GM21381 (cell line): ENCODE measurements around the gene PSMD14.

ENCODE experiments used
- ATAC-seq: cut with Tn5 transposase; IDR thresholded peaks from one replicate; pipeline ENCODE4 v1.9.1; 2021; ENCODE audit warnings: mild to moderate bottlenecking, moderate library complexity; ENCODE audit not compliant: unreplicated experiment

PSMD14 gene

GRCh38 chr2:161418275-161418714, 110.1 kb downstream of the PSMD14 start:
- no peak for ATAC-seq

GRCh38 chr2:161418715-161419637, 110.8 kb downstream of the PSMD14 start:
- no peak for ATAC-seq

DNA sequence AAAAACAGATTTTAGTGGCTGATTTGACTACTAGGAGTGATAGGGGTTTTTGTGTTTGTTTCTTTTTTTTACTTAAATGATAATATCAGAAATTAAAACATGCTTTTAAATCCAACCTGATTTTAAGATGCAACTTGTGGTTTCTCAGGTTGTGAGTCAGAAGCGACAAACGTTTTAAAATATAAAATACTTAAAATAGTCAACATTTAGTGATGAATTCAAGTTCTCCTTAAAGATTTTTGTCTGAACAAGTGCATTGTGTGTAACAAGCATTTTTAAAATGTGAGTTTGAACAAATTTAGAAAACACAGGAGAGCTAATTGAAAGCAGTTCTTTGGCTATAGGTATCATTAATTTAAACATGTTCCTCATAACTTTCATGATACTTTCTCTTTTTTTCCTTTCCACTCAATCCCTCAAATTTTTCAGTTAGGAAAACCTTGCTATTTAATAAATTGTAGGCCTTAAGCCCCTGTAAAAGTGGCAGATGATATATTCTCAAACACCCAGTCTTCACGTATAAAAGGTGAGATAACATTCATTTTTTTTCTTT, 111.5 kb downstream of the PSMD14 start:
- ATAC-seq: no peak

DNA sequence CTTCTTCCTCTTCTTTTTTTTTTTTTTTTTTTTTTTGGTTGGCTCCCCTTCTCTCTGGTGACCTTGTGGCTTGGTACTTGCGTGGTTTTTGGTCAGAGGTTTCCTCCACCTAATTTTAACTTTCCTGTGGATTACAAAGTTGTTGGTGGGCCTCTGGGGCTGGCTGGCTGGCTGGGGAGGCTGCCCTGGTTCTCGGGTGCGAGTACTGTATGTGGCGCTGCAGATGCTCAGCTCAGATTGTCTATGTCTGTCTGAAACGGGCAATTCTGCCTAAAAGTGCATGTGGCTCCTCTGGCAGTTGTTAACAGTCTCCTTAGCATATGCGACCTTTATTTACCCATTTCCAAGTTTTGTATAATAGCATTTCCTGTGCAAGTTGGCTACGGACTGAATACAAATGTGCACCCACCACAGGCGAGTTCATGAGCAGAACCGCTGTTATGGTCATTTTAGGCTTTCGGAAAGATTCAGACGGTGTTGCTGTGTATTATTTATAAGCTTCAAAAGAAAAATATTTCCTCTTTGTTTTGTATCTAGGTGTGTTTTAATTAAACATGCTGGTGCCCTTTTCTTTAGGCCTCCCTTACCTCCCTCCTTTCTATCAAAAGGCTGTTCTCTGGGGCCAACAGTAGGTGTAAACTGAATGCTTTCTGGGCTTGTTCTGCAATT, 112.3 kb downstream of the PSMD14 start:
- ATAC-seq: no peak

- no peak for ATAC-seq
Observed at GRCh38 chr2:161421686-161422085, 113.5 kb downstream of the PSMD14 start.

DNA sequence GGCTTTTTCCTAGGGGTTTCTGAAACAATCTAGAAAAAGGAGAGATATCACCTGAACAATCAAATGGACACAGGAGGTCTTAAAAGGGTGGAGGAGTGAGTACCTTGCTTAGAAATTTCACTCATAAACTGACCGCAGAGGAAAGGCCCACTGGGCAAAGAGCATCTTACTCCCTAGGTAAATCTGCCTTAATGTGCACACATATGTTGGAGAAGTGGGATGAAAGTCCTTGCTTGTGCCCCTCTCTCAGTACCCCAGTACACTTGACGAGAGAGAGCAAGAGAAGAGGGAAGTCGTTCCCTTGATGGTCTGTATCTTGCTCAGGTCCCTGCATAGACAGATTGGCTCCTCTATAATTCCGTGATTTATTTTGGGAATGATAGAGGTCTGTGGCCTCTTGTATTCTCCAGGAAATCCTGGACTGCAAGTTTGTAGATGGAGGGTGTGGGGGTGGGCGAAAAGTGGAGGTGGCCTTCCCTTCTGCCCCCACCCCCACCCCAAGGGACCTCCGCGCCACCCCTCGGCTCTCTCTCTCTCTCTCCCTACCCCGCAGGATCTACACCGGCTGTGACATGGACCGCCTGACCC, 114.7 kb downstream of the PSMD14 start:
- no peak for ATAC-seq

GRCh38 chr2:161423421-161424393, 115.5 kb downstream of the PSMD14 start:
- peak; percentile 34 for ATAC-seq

GRCh38 chr2:161424394-161424769, 116.2 kb downstream of the PSMD14 start:
- no peak for ATAC-seq

- no peak for ATAC-seq
Observed at GRCh38 chr2:161424891-161425727, 116.9 kb downstream of the PSMD14 start.

DNA sequence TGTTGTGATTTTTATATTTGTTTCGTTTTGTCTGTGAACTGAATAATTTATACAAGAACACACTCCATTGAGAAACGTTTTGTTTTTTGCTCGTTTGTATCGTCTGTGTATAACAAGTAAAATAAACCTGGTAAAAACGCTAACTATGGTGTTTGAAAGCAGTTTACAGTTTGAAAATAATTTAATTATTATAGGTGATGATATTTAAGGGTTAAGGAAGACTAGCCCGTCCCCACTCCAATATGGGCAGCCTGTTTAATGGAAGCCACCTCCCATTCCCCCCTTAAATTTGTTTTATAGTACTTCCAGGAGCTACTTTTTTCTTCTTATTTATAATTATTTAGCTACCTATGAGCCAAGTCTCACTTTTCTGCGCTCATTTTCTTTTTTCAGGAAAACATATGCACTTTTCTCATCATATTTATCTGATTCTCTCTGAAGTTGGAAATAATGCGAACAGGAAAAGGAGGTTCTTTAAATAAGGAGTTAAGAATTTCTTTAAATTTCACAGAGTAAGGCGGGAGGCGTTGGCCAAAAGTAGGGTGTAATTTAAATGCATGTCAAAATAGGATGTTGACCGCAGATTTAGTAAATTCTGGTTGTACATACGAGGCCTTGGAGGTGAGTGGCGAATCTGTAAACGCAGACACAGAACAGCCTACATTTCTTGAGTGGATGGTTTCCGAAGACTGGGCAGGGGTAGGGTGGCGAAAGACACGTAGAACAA, 117.7 kb downstream of the PSMD14 start:
- no peak for ATAC-seq

DNA sequence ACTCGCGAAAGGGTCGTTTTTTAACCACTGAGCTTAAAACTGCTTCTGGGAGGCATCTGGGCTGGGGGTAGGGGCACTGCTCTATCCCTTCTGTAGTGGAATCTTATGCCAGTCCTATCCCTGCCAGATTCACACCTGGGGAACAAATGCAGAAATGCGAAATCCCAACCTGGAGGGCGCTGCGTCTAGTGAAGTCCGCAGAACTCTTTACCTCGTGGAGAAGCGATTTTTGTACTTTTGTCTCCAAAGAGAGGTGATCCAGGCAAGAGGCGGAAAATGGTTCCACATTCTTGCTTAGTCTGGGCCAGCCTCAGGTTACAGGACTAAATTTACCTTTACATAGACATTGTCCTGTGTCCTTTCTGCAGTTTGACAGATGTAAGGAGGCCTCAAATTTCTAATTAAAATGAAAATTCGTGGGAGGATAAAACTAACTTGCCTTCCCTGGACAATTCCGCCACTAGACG, 118.3 kb downstream of the PSMD14 start:
- no peak for ATAC-seq

DNA sequence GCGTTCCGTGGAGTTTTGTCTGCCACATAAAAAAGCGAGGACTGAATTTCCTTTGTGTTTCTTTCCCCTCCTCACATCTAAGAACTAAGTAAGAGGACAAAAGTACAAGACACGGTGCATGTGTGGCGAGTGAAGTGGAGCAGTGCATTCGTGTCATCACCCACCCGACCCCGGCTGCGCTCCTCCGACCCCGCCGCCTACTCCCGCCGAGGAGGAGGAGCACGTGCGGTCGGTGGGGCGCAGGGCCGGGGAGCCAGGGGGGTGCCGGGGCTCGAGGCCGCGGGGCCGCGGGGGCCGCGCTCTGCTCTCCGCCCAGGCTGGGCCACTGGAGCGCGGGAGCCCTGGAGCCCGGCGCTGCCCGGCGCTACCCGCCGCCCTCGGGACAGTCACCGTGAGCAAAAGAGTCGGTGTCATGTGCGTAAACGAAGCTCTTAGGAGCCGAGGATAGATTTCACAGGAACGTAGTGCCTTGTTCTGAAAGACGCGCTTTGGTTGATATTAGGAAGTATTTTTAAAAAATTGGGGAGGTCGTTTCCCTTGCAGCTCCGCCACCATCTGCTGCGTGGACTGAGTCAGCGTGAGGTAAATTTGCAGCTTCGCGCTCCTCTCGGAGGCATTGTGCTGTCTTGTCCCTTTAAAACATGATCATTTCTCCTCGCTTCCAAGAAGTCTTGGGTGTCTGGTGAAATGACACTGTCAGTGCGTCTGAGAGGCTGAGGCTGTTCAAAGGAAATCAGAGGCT, 118.9 kb downstream of the PSMD14 start:
- ATAC-seq: no peak

DNA sequence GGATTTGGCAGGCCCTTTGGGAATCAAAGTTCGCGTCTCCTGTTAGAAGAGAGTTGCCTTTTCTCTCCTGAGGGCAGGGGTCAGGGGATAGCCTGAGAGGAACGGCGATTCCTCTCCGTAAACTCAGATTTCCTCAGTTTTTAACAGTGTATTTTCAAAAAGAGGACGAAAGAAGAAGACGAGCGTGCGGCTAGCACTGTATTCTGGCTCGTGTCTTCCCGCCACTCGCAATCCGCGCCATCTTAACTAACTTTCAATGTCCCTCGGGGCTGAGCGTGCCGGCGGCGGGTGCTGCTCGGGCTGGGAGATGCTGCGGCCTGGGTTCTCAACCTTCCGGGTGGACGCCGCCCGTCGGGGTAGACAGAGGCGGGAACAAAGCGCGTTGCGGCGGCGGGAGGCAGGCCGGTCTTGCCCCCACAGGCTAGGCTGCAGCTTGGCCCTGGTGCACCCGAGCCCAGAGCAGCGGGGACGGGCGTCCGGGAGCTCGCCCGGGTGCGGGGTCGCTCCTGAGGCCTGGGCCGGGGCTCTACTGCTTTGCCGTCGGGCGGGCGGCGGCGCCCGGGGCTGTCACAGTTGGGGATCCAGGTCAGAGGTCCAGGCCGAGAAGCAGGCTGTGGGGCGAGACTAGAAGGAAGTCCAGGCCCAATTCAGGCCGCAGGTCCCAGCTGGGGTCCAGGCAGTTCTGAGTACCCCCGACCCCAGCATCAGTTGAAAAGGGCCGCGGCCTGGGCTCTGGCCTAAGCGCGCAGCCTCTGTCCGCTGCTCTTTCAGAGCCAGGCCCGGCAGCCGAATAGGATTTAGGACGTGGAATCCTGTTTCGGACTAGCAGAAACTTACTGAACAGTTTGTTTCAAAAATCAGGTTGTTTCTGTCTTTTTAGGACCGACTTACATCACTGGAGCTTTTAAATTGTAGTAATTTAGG, 119.7 kb downstream of the PSMD14 start:
- no peak for ATAC-seq

DNA sequence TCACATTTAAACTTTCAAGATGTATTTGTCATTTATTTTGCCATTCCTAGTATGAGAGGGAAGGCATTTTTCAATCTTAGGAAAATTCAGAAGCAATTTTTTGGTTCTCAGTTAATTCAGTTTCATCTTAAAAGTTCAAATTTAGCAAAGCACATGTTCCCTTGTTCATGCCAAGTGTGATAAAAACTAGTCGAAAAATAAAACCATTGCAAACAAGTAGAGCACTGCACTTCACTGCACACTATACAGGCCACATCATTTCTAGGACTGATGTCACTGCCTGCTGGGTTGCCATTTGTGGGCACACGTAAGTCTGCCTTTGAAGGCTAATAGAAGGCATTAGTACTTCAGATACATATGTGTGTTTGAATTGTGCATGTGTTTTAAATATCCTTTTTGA, 122.2 kb downstream of the PSMD14 start:
- ATAC-seq: no peak

DNA sequence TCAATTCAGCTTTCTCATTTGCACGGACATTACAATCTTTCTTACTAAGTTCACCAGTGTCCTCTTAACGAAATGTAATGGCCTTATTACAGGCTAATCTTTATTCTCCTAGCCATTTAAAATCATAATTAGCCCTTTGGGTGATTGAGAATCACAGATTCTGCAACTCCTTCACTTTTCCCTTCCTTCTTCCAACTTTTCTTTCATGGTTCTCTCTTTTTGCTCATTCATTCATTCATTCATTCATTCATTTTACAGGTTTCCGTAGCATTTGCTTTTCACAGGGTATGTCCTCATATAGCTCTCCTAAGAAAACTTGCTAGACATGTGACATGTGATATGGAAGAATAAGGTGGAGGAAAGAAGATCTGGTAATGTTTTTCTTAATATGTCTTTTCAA, 123.9 kb downstream of the PSMD14 start:
- ATAC-seq: no peak

DNA sequence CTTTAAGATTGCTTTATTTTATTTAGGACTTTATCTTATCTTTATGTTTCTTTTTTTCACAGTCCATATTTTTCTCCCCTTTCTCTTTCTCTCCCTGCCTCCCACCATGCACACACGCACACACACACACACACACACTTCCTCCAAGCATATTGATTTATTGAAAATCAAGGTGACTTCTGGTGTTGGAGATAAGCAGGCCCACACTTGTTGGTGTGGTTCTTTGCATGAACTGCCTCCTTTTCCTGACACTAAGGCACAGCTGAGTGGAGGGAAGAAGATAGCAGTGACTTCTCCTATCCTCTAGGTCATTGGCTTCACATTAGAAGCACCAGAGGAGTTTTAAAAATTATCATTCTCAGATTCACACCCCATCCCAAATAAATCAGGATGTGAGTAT, 125.9 kb downstream of the PSMD14 start:
- no peak for ATAC-seq

DNA sequence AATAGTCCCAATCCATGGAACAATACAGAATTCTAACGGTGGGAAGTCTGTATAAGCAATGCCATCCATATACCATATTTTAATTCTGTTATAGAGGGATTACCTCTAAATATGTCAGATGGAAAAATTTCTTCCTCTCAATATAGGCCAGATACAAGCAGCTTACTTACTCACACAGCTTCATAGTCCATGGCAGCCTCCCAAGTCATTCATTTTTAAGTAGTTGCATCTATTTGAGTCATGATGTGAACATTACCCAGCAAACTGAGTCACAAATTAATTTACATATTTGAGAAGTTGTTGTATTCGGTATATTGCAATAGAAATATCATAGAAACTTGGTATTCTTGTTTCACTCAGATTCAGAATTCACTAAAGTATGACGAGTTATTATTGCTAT, 128.2 kb downstream of the PSMD14 start:
- ATAC-seq: no peak
